HepG2 (cell line): ENCODE measurements around the gene PIGN. TPM values are rescaled to one million over a fixed set of nuclear protein-coding genes. Genes with fewer than 3 reads are reported as not detected.

Experiments
- ATAC-seq: fragments of 200-7000 bp; cut with Tn5 transposase; 3 replicates; pipeline ENCODE4 v1.9.1; 2020; ENCODE audit warnings: mild to moderate bottlenecking, moderate library complexity
- BruUV-seq: library from RNA; stranded (reverse); fragments of 400-500 nt; replicated peaks from 2 replicates; lab custom pipeline; 2021; lab: Mats Ljungman, UMichigan
- CTCF ChIA-PET: fragments of 300-600 bp; formaldehyde crosslinking; extraction: SDS; loops from one replicate; lab custom pipeline; 2021; ENCODE audit warnings: low total read pairs, inconsistent platforms, low intra/inter-chr PET ratio; lab: Yijun Ruan, JAX
- POLR2A ChIA-PET: fragments of 350-600 bp; sonication (Branson Sonifier 250); formaldehyde crosslinking; loops from one replicate; lab custom pipeline; 2020; ENCODE audit warnings: antibody characterized with exemption, inconsistent platforms; lab: Yijun Ruan, JAX
- DNase-seq: peaks from one replicate; pipeline ENCODE4 v3.0.0-alpha.2; 2015; ENCODE audit warnings: low spot score
- FAIRE-seq: peaks from 3 replicates; lab custom pipeline; 2011; peaks lifted over from hg19 to GRCh38; lab: Jason Lieb, UNC
- H2AFZ ChIP-seq: one replicate; pipeline ENCODE4 v1.6.1; 2011; ENCODE audit warnings: low read length, inconsistent platforms
- H3K27ac ChIP-seq: fragments of 300-600 bp; 3 replicates; pipeline ENCODE4 v1.8.0; 2011; ENCODE audit warnings: mixed run types, mild to moderate bottlenecking, mixed read lengths, low read length, inconsistent platforms; ENCODE audit not compliant: insufficient read depth; ENCODE audit errors: extremely low read length
- H3K27me3 ChIP-seq, 2 experiments: fragments of 200-600 bp in 1 of 2; 2 replicates in 1 of 2; 3 replicates in 1 of 2; pipeline versions ENCODE4 v1.6.0 to v1.8.0; 2011; ENCODE audit warnings: low read length in 2 of 2, mild to moderate bottlenecking in 2 of 2, moderate library complexity in 2 of 2, inconsistent platforms in 1 of 2; ENCODE audit not compliant: insufficient read depth in 2 of 2, control insufficient read depth in 1 of 2
- H3K36me3 ChIP-seq, 2 experiments: fragments of 200-600 bp in 1 of 2; replicated peaks in 1 of 2; 2 replicates in 1 of 2; 3 replicates in 1 of 2; pipeline versions ENCODE4 v1.5.1 to v1.8.0; 2011; ENCODE audit warnings: low read length in 2 of 2, inconsistent platforms in 1 of 2; ENCODE audit not compliant: insufficient read depth in 2 of 2, control insufficient read depth in 1 of 2
- H3K4me1 ChIP-seq: 2 replicates; pipeline ENCODE4 v1.5.1; 2012; ENCODE audit warnings: low read length, inconsistent platforms; ENCODE audit not compliant: insufficient read depth
- H3K4me2 ChIP-seq: 2 replicates; pipeline ENCODE4 v1.6.0; 2011; ENCODE audit warnings: low read depth, low read length, inconsistent platforms
- H3K4me3 ChIP-seq, 3 experiments: fragments of 200-600 bp in 1 of 3; sonication (generic), shearing (Covaris generic) in 1 of 3; replicated peaks in 1 of 3; 2 replicates each; pipeline ENCODE4 v1.5.1; 2011 to 2016; ENCODE audit warnings: low read length in 3 of 3, inconsistent platforms in 2 of 3, low read depth in 2 of 3, mild to moderate bottlenecking in 2 of 3, control low read depth in 1 of 3, mixed read lengths in 1 of 3; ENCODE audit not compliant: insufficient read depth in 1 of 3
- H3K79me2 ChIP-seq: one replicate; pipeline ENCODE4 v1.6.1; 2011; ENCODE audit warnings: low read length, inconsistent platforms; ENCODE audit not compliant: insufficient read depth
- H3K9ac ChIP-seq: 2 replicates; pipeline ENCODE4 v1.6.0; 2011; ENCODE audit warnings: mild to moderate bottlenecking, low read depth, low read length, inconsistent platforms; ENCODE audit not compliant: insufficient read depth
- H3K9me3 ChIP-seq: 2 replicates; pipeline ENCODE4 v1.5.1; 2012; ENCODE audit warnings: mild to moderate bottlenecking, low read length
- H4K20me1 ChIP-seq: 2 replicates; pipeline ENCODE4 v1.6.0; 2011; ENCODE audit warnings: inconsistent platforms, mild to moderate bottlenecking, low read length, moderate library complexity; ENCODE audit not compliant: insufficient read depth
- CCDC6 ChIP-seq: sonication (generic); formaldehyde crosslinking; IDR thresholded peaks from 2 replicates; pipeline ENCODE4 v1.8.1; 2022; ENCODE audit warnings: mild to moderate bottlenecking, missing genetic modification reagents, moderate library complexity
- IRF1 ChIP-seq: sonication (generic); formaldehyde crosslinking; IDR thresholded peaks from 2 replicates; pipeline ENCODE4 v1.4.0; 2020; ENCODE audit warnings: low read depth, mild to moderate bottlenecking, missing genetic modification reagents
- KLF16 ChIP-seq, 2 experiments: sonication (generic) in 1 of 2; formaldehyde crosslinking in 1 of 2; IDR thresholded peaks; 2 replicates each; pipeline versions ENCODE4 v1.6.1 to v1.8.0; 2016 to 2023; ENCODE audit warnings: missing genetic modification reagents in 2 of 2, missing compliant biosample characterization in 1 of 2
- LCORL ChIP-seq, 2 experiments: fragments of 450-650 bp in 1 of 2; sonication (generic) in 1 of 2; formaldehyde crosslinking in 1 of 2; IDR thresholded peaks; 2 replicates each; pipeline versions ENCODE4 v1.5.0 to v1.6.1; 2017 to 2020; ENCODE audit warnings: antibody characterized with exemption in 1 of 2, missing genetic modification reagents in 1 of 2
- LRRFIP1 ChIP-seq: sonication (generic); formaldehyde crosslinking; conservative IDR thresholded peaks from 2 replicates; pipeline ENCODE4 v1.4.0; 2020; ENCODE audit warnings: missing genetic modification reagents
- NRL ChIP-seq: sonication (generic); formaldehyde crosslinking; IDR thresholded peaks from 2 replicates; pipeline ENCODE4 v1.5.0; 2020; ENCODE audit warnings: missing genetic modification reagents, mild to moderate bottlenecking, moderate library complexity, borderline replicate concordance
- REST ChIP-seq, 2 experiments: IDR thresholded peaks; 2 replicates each; pipeline ENCODE4 v1.6.1; 2011 to 2012; ENCODE audit warnings: low read length in 2 of 2, borderline replicate concordance in 1 of 2, low read depth in 1 of 2, mild to moderate bottlenecking in 1 of 2, moderate library complexity in 1 of 2
- SNRNP70 ChIP-seq: fragments of 200-400 bp; formaldehyde crosslinking; IDR thresholded peaks from 2 replicates; pipeline ENCODE4 v1.6.1; 2017; ENCODE audit warnings: mild to moderate bottlenecking, low read depth, low read length, moderate library complexity
- STAT5B ChIP-seq: sonication (generic); formaldehyde crosslinking; IDR thresholded peaks from 2 replicates; pipeline ENCODE4 v1.4.0; 2020; ENCODE audit warnings: missing genetic modification reagents
- TEF ChIP-seq: sonication (generic); formaldehyde crosslinking; IDR thresholded peaks from 2 replicates; pipeline ENCODE4 v1.5.0; 2020; ENCODE audit warnings: missing genetic modification reagents
- ZNF251 ChIP-seq: sonication (generic); formaldehyde crosslinking; IDR thresholded peaks from 2 replicates; pipeline ENCODE4 v1.9.0; 2021; ENCODE audit warnings: mild to moderate bottlenecking, missing genetic modification reagents
- ZNF724P ChIP-seq: sonication (generic); formaldehyde crosslinking; IDR thresholded peaks from 2 replicates; pipeline ENCODE4 v1.8.0; 2022; ENCODE audit warnings: missing genetic modification reagents, borderline replicate concordance
- in situ Hi-C: cut with HindIII; loops from 2 replicates; pipeline ENCODE4 v1.10.0; 2017; ENCODE audit warnings: low pct_unique_long_range_greater_than_20kb; ENCODE audit not compliant: extremely low pct_ligation_motif_present
- intact Hi-C: fragments of 100-400 bp; cut with micrococcal nuclease; formaldehyde crosslinking; loops from one replicate; pipeline ENCODE4 v1.10.0; 2022; ENCODE audit not compliant: unreplicated experiment
- polyA plus RNA-seq, 8 experiments: library from polyadenylated mRNA; depleted of rRNA in 3 of 8; stranded (reverse) in 7 of 8; unstranded in 1 of 8; fragments of >200 nt; fragmentation: Illumina TruSeq in 4 of 8; extraction: Trizol in 4 of 8; gene quantifications; 2 replicates each; pipeline versions ENCODE4 v1.2.1 to v1.2.3, GENCODE V29; 2011 to 2016; ENCODE audit warnings: low read depth in 4 of 8, missing spikeins in 1 of 8, mixed read lengths in 1 of 8; ENCODE audit not compliant: insufficient read depth in 1 of 8
- total RNA-seq, 5 experiments: library from RNA; depleted of rRNA; stranded (reverse); fragments of >200 nt; fragmentation: Illumina TruSeq; extraction: Trizol; gene quantifications; 2 replicates each; pipeline ENCODE4 v1.2.3, GENCODE V29; 2016; ENCODE audit warnings: low read depth in 1 of 5

The PIGN gene
- total and polyA plus RNA-seq, 2 of the 13 experiments (the other 11 are each of a cell fraction or from before 2014, with no cell fraction given): 15.5 to 33.6 TPM

- TF ChIP-seq IRF1 (CRISPR knock-in tag) (no peak), ZNF251 (CRISPR knock-in tag) (no peak), NRL (CRISPR knock-in tag) (no peak), KLF16 (CRISPR knock-in tag; IDR thresholded peaks at IDR 0.05) (no peak), REST (IDR thresholded peaks at IDR 0.05; ENCODE audit: borderline replicate concordance in 1 of 2, low read depth in 1 of 2, low read length in 2 of 2) (no peak)
Measured at GRCh38 chr18:62198259-62198658, 11.4 kb upstream of the PIGN start (continued).

- Histone ChIP-seq H2AFZ (no peak overlapping the region), H3K4me2 (no peak overlapping the region), H3K36me3 (no peaks in the 10 kb centered on the region; a peak in 1 of 5 replicates), H3K27me3 (no peaks in the 10 kb centered on the region), H3K4me3 (no peak overlapping the region), H3K27ac (no peak overlapping the region), H3K9ac (no peak overlapping the region), H3K4me1 (peaks cover 7% of the 10 kb centered on the region; the same call in 1 of the 2 replicates), H4K20me1 (no peaks in the 10 kb centered on the region), H3K9me3 (no peaks in the 10 kb centered on the region), H3K79me2 (peaks cover 89% of the 10 kb centered on the region)
- DNase-seq: no peak
- no peak for TF ChIP-seq STAT5B
- TF ChIP-seq LRRFIP1 (CRISPR knock-in tag): no peak
- TF ChIP-seq CCDC6 (CRISPR knock-in tag): no peak
- TF ChIP-seq LCORL (IDR thresholded peaks at IDR 0.05): no peak
- TF ChIP-seq LCORL (CRISPR knock-in tag; IDR thresholded peaks at IDR 0.05): no peak
- no peak for TF ChIP-seq TEF (CRISPR knock-in tag)
- no peak for TF ChIP-seq ZNF724P (CRISPR knock-in tag)
- TF ChIP-seq SNRNP70: no peak
- BruUV-seq: no TSS peak
- ATAC-seq: no peak
- FAIRE-seq: no peak
- CTCF ChIA-PET: interaction anchor here (1.1 kb wide), 1 partner anchor 12 kb away, joined by 3 read pairs; no protein-coding TSS in a partner anchor
- in situ Hi-C loops (no loop called here), intact Hi-C loops (no loop called here)
- POLR2A ChIA-PET: no interaction called here
Measured at GRCh38 chr18:62196980-62197379, 10.1 kb upstream of the PIGN start.
